Activated T-cell treated with anti-CD3 and anti-CD28 coated beads for 24 hours (primary cell): ENCODE results near the gene TTC29.
"Not testable (repeated sequence)": the region's sequence is repeated elsewhere in the genome, so short reads cannot be mapped to it uniquely, and the experiment has no call there.

Experiments used
- DNase-seq: peaks from one replicate; pipeline ENCODE4 v3.0.0-alpha.2; 2020; ENCODE audit warnings: low read depth

The TTC29 gene

DNA sequence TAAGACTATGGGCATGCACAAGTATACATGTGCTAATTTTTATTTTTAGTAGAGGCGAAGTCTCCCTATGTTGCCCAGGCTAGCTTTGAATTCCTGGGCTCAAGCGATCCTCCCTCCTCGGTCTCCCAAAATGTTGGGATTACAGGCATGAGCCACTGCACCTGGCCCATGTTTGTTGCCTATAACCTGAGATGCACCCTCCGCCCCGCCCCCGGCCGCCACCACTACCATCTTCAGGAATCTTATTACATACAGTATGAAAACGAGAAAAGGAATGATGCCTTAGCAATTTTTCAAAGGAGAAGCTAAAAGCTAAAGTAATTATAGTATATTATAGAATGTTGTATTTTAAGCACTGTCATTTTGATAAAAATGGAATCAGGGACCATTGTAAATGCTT lies 245.8 kb downstream of the TTC29 start:
- no peak for DNase-seq

DNA sequence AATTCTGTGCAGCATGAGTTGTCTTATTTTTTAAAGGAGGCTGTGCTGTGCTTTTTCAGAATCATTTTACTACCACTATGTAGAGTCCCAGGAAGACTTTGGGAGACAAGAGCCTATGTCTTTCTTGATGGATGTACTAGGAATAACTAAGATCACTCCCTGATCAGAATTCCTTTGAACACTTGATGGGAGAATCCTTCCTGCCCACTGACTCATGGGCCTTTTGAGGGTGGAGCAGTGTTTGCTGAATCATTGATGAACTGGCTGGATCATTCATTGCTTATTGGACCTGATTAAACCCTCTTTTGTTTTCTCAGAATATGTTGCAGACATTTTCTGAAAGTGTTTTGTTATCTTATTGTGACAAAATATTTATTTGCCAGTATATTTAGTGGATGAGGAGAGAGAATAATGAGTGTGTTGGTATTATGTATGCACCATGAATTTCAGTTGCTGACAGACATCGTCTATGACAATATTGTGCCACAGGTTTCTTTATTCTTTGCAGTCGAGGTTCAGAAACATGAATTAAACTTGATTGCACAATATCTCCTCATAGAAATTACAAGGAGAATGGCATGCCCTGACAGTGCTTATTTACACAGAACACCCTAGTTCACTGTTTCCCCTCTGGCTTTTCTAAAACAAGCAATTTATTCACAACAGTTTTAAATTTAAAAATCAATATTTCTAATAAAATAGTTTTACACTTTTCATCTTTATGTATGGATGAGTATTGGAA lies 270.7 kb downstream of the TTC29 start:
- no peak for DNase-seq

DNA sequence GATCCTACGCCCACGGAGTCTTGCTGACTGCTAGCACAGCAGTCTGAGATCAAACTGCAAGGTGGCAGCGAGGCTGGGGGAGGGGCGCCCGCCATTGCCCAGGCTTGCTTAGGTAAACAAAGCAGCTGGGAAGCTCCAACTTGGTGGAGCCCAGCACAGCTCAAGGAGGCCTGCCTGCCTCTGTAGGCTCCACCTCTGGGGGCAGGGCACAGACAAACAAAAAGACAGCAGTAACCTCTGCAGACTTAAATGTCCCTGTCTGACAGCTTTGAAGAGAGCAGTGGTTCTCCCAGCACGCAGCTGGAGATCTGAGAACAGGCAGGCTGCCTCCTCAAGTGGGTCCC lies 281.7 kb downstream of the TTC29 start:
- not testable (repeated sequence) for DNase-seq

DNA sequence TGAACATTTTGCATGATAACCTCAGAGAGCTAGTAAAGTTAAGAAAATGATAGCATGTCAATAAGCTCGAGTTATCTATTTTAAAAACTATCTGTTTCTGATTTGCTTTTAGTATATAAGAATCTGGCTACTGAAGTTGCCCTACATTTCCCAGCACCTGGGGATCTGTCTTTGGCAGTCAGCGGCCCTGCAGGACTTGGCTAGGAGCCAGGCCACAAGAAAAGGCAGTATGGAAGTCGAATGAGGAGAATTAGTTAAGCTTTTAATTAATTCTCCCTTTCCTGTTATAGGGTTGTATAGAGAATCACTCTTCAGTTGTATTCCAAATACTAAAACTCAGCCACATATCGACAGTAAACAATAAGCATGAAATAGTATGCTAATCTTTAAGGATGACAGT lies 284.3 kb downstream of the TTC29 start:
- no peak for DNase-seq
